ENCODE measurements around the gene PRM2. TPM values are rescaled to one million over a fixed set of nuclear protein-coding genes. Genes with fewer than 3 reads are reported as not detected.
A peak's percentile ranks its signal among the peaks of the same experiment; 100 is the strongest.

PRM2 gene
- total and polyA plus RNA-seq, 2 of the 8 experiments (the other 6 are each of a cell fraction or from before 2014, with no cell fraction given) = not detected

DNA sequence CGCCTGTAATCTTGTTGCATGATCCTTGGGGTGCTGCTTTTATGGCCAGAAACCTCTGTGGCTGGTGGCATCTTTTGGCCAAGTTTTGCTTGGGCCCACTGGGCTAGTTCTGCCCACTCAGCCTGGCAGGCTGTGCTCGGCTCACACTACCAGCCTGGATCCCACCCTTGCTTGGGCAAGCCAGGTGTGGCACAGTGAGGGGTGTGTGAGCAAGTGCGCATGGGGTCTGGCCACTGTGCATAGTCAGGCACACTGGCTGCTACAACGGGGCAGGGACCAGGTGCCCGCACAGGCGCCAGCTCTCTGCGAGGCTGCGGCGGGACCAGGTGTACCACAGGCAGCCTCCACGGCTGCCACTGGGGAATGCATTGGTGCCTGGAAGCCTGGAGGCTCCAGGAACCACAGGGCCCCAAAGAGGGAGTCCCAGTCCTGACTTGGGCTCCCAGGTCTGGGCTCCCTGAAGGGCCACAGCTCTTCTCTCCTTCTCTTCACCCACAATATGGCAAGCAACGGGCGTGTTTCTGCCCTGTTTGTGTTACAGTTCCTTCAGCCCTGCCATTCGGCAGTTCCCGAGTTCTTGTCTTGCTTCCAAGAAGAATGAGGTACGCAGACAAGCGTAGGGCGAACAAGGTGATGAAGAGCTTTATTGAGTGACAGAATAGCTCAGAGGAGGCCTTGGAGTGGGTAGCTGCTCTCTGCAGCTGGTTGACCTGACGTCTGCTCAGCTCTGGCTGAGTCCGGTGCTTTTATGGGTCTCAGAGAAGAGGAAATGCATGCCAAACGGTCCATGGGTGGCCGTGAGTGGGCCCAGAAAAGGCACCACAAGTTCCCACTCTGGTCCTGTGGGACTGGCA lies 31.6 kb upstream of the PRM2 start:
- H2AK5ac ChIP-seq (ENCODE audit: low read depth, low read length) = peak overlapping the region; percentile 44; the same call in 1 of the 2 replicates
- H3K27ac ChIP-seq (ENCODE audit: low read depth, low read length) = no peak overlapping the region
- 89% methylated on average over 21 of the region's 21 CpGs; no CpG with 5 or more reads in 1 of the 2 experiments for WGBS, 2 experiments (ENCODE audit: extremely low coverage in 1 of 2, insufficient coverage in 1 of 2, insufficient read length in 1 of 2, insufficient replicate concordance in 2 of 2, low coverage in 1 of 2, low lambda C conversion rate in 2 of 2, missing lambda C conversion rate in 1 of 2)
- no peaks in the 10 kb centered on the region for H3K27me3 ChIP-seq (replicated peaks in 1 of 4; ENCODE audit: control insufficient read depth in 3 of 4, extremely low read depth in 1 of 4, insufficient read depth in 3 of 4, low read length in 3 of 4)
- peak overlapping the region; percentile 71; the same call in 1 of the 2 replicates for H3K18ac ChIP-seq (ENCODE audit: extremely low read depth, low read length)
- H3K4me3 ChIP-seq (ENCODE audit: extremely low read depth in 1 of 4, insufficient read depth in 2 of 4, low read depth in 3 of 4, low read length in 4 of 4) = no peak overlapping the region
- H3K9ac ChIP-seq (replicated peaks in 1 of 4; ENCODE audit: extremely low read depth in 1 of 4, low read depth in 3 of 4, low read length in 3 of 4) = no peak overlapping the region
- H3K4me2 ChIP-seq (ENCODE audit: insufficient read depth in 1 of 2, low read depth in 2 of 2, low read length in 2 of 2) = no peak overlapping the region
- H3K56ac ChIP-seq (replicated peaks; ENCODE audit: insufficient read length, low read depth, low read length) = no peak overlapping the region
- H4K91ac ChIP-seq (replicated peaks; ENCODE audit: insufficient read length, low read length) = peak overlapping the region; percentile 95
- H3K4ac ChIP-seq (replicated peaks; ENCODE audit: insufficient read length, low read depth, low read length) = no peak overlapping the region
- DNase-seq (ENCODE audit: low read depth in 1 of 2, low spot score in 2 of 2) (no peak), FAIRE-seq (no peak)
- H2BK15ac ChIP-seq (ENCODE audit: low read length) = peak overlapping the region; percentile 77; the same call in 1 of the 2 replicates
- H3K23ac ChIP-seq (ENCODE audit: insufficient read length) = no peak overlapping the region
- no peaks in the 10 kb centered on the region for H4K20me1 ChIP-seq (replicated peaks in 1 of 2; ENCODE audit: control insufficient read depth in 1 of 2, insufficient read depth in 2 of 2, low read length in 2 of 2)
- H3K9me3 ChIP-seq (ENCODE audit: insufficient read depth in 2 of 2, low read depth in 1 of 2, low read length in 1 of 2) = no peaks in the 10 kb centered on the region
- no peaks in the 10 kb centered on the region for H3K36me3 ChIP-seq (ENCODE audit: control insufficient read depth in 2 of 4, insufficient read depth in 4 of 4, low read length in 3 of 4)
- H3K4me1 ChIP-seq (replicated peaks in 1 of 4; ENCODE audit: control insufficient read depth in 3 of 4, insufficient read depth in 4 of 4, low read length in 3 of 4) = peaks cover 4 to 17% (median 6%) of the 10 kb centered on the region in 4 experiments; a peak in 6 of 7 replicates
- H3K14ac ChIP-seq (ENCODE audit: insufficient read length) = no peak overlapping the region
- no peaks in the 10 kb centered on the region; the same call in 1 of the 2 replicates for H3K23me2 ChIP-seq (ENCODE audit: low read depth, low read length)
- ChIA-PET POLR2A (ENCODE audit: partially characterized antibody) (interaction anchor here (0.7 to 1.8 kb wide), 7 partner anchors 10 to 56 kb away, joined by 3 to 6 read pairs (median 4); partner anchors contain the start of gene SOCS1), CTCF (ENCODE audit: partially characterized antibody) (interaction anchor here (0.9 to 2.6 kb wide), 5 partner anchors 11 to 80 kb away, joined by 3 to 7 read pairs (median 4); partner anchors contain the start of gene SOCS1)
- H4K8ac ChIP-seq (ENCODE audit: extremely low read depth, insufficient read depth, low read length) = no peak overlapping the region; the same call in 1 of the 2 replicates
- H4K5ac ChIP-seq (ENCODE audit: insufficient read length, low read depth, low read length) = no peak overlapping the region
- no peaks in the 10 kb centered on the region for H3K79me2 ChIP-seq (ENCODE audit: control insufficient read depth in 1 of 2, insufficient read depth in 2 of 2, low read length in 2 of 2)
- H3K79me1 ChIP-seq (ENCODE audit: low read depth, low read length) = no peaks in the 10 kb centered on the region
- H2AFZ ChIP-seq (ENCODE audit: low read length) = no peak overlapping the region
- H2BK20ac ChIP-seq (ENCODE audit: low read length) = peak overlapping the region; percentile 93
- peak overlapping the region; percentile 69; the same call in 1 of the 2 replicates for H2BK12ac ChIP-seq (ENCODE audit: low read depth, low read length)
- peak overlapping the region; percentile 90; the same call in 1 of the 2 replicates for H2BK5ac ChIP-seq (ENCODE audit: low read depth, low read length)
- peak overlapping the region; percentile 79 for H2BK120ac ChIP-seq (replicated peaks; ENCODE audit: low read depth, low read length)
- TF ChIP-seq EGR1 (IDR thresholded peaks at IDR 0.05; ENCODE audit: borderline replicate concordance, low read depth, low read length) (no peak), RFX5 (IDR thresholded peaks at IDR 0.05; ENCODE audit: borderline replicate concordance, low read depth, low read length) (no peak), BCL11A (IDR thresholded peaks at IDR 0.05; ENCODE audit: low read depth in 2 of 2, low read length in 2 of 2) (no peak), SAP30 (IDR thresholded peaks at IDR 0.05; ENCODE audit: insufficient read depth, insufficient replicate concordance, low read length) (no peak), ZNF274 (IDR thresholded peaks at IDR 0.05; ENCODE audit: borderline replicate concordance, extremely low read depth, low read length) (no peak), SRF (IDR thresholded peaks at IDR 0.05; ENCODE audit: low read depth, low read length) (no peak), CBX5 (IDR thresholded peaks at IDR 0.05; ENCODE audit: low read depth, low read length) (no peak)
- TF ChIP-seq, protein P1, sequence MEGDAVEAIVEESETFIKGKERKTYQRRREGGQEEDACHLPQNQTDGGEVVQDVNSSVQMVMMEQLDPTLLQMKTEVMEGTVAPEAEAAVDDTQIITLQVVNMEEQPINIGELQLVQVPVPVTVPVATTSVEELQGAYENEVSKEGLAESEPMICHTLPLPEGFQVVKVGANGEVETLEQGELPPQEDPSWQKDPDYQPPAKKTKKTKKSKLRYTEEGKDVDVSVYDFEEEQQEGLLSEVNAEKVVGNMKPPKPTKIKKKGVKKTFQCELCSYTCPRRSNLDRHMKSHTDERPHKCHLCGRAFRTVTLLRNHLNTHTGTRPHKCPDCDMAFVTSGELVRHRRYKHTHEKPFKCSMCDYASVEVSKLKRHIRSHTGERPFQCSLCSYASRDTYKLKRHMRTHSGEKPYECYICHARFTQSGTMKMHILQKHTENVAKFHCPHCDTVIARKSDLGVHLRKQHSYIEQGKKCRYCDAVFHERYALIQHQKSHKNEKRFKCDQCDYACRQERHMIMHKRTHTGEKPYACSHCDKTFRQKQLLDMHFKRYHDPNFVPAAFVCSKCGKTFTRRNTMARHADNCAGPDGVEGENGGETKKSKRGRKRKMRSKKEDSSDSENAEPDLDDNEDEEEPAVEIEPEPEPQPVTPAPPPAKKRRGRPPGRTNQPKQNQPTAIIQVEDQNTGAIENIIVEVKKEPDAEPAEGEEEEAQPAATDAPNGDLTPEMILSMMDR (IDR thresholded peaks at IDR 0.05; ENCODE audit: control extremely low read depth in 1 of 3, insufficient read depth in 1 of 3, low read depth in 1 of 3, low read length in 3 of 3) = no peak

All from H1 (cell line).